Gastrocnemius medialis (tissue), 4 donors: ENCODE measurements around the gene ANKS1B. TPM values are rescaled to one million over a fixed set of nuclear protein-coding genes. Genes with fewer than 3 reads are reported as not detected.

Experiments used
- ATAC-seq, 2 donors: fragments of 150-250 bp; one replicate each; pipeline ENCODE4 v1.9.1; 2016
- DNase-seq, 2 donors: peaks; one replicate each; pipeline ENCODE4 v3.0.0-alpha.2; 2019
- H3K27ac ChIP-seq, 4 donors: fragments of 200-600 bp; sonication (generic); 1 replicate in 1 of 4; 2 replicates in 3 of 4; pipeline ENCODE4 v1.5.1; 2016 to 2018; ENCODE audit warnings: mild to moderate bottlenecking in 2 of 4, moderate library complexity in 1 of 4
- H3K27me3 ChIP-seq, 3 donors: fragments of 200-600 bp; sonication (generic) in 2 of 3; 1 replicate in 1 of 3; 2 replicates in 2 of 3; pipeline versions ENCODE4 v1.5.1 to v1.6.0; 2016 to 2019; ENCODE audit warnings: mild to moderate bottlenecking in 1 of 3, moderate library complexity in 1 of 3
- H3K36me3 ChIP-seq, 2 donors: fragments of 200-600 bp; sonication (generic) in 1 of 2; one replicate each; pipeline ENCODE4 v1.5.1; 2017 to 2018
- H3K4me1 ChIP-seq, 2 donors: fragments of 200-600 bp; sonication (generic) in 1 of 2; one replicate each; pipeline ENCODE4 v1.5.1; 2016 to 2017; ENCODE audit warnings: mild to moderate bottlenecking in 2 of 2
- H3K4me3 ChIP-seq, 4 donors: fragments of 200-600 bp; sonication (generic) in 3 of 4; 1 replicate in 1 of 4; 2 replicates in 3 of 4; pipeline ENCODE4 v1.5.1; 2016 to 2019; ENCODE audit warnings: mild to moderate bottlenecking in 2 of 4
- H3K9me3 ChIP-seq, 3 donors: fragments of 200-600 bp; sonication (generic) in 2 of 3; 1 replicate in 1 of 3; 2 replicates in 2 of 3; pipeline ENCODE4 v1.5.1; 2016 to 2019
- POLR2A ChIP-seq, 2 donors: fragments of 450-650 bp; IDR thresholded peaks; one replicate each; pipeline ENCODE4 v1.6.1; 2017; ENCODE audit warnings: antibody characterized with exemption in 2 of 2, mild to moderate bottlenecking in 2 of 2, moderate library complexity in 2 of 2
- in situ Hi-C, 4 donors: fragments of 200-750 bp; cut with MboI; loops; one replicate each; pipeline versions ENCODE4 v1.15.0 to v1.8.0; 2017; ENCODE audit warnings: low sequenced_read_pairs in 4 of 4
- intact Hi-C: fragments of 100-400 bp; cut with DNase I; formaldehyde crosslinking; loops from one replicate; pipeline ENCODE4 v1.15.1; 2023; ENCODE audit warnings: low total_unique reads
- total RNA-seq, 4 donors: library from RNA; depleted of rRNA; stranded (reverse); fragments of >200 nt; gene quantifications; one replicate each; pipeline versions ENCODE4 v1.1.0 to v1.2.3, GENCODE V29; 2016
- TF ChIP-seq, protein P1 (sequence below), 5 experiments: fragments of 450-650 bp in 3 of 5; fragments of 200-600 bp in 2 of 5; sonication (generic) in 2 of 5; IDR thresholded peaks in 4 of 5; conservative IDR thresholded peaks in 1 of 5; 1 replicate in 4 of 5; 2 replicates in 1 of 5; pipeline ENCODE4 v1.5.1; 2016 to 2019; ENCODE audit warnings: antibody characterized with exemption in 5 of 5, mild to moderate bottlenecking in 3 of 5, moderate library complexity in 3 of 5

The ANKS1B gene
- total RNA-seq, 4 donors from 2014 or later, result 3.9 to 14.5 (median 5.7) TPM

DNA sequence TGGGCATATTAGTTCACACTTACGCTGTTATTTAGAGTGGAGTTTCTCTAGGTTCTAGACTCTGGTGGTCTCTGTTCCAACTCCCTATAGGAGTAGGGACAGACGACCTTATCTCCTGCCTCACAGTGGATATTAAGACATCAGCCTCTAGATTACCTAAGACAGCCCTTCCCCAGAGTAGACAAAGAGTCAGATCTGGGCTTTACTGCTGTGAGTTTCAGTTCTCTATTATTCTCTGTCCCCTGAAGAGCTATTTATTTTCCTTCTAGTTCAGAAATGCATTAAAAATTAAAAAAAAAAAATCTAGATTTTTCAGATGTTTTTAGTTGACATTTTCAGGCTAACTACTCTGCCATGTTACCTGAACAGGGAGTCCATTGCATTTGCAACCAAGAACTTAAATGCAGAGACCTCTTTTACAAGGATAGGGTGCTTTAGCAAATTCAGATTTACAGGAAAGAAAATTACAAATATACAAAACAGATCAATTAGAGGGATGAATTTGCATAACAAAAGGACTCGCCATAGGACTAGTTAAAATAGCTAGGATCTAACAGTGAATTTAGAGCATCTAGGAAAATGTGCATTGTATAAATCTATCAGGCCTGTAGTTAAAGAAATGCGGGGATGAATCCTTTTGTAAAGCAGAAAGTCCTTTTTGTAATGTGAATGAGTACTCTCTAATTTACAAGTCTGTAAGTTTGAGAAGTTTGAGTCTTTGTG lies 958.2 kb downstream of the ANKS1B start:
- ATAC-seq (no peak), DNase-seq (no peak)
- intact Hi-C loops, result no loop called here
- Histone ChIP-seq H3K4me1 (no peaks in the 10 kb centered on the region), H3K36me3 (no peaks in the 10 kb centered on the region), H3K27ac (no peak overlapping the region), H3K27me3 (no peaks in the 10 kb centered on the region), H3K4me3 (no peak overlapping the region), H3K9me3 (no peaks in the 10 kb centered on the region)
- in situ Hi-C loops, result loop anchor here (25.0 kb wide), 2 partner anchors 636 to 736 kb away; no protein-coding TSS in a partner anchor
- TF ChIP-seq, protein P1, sequence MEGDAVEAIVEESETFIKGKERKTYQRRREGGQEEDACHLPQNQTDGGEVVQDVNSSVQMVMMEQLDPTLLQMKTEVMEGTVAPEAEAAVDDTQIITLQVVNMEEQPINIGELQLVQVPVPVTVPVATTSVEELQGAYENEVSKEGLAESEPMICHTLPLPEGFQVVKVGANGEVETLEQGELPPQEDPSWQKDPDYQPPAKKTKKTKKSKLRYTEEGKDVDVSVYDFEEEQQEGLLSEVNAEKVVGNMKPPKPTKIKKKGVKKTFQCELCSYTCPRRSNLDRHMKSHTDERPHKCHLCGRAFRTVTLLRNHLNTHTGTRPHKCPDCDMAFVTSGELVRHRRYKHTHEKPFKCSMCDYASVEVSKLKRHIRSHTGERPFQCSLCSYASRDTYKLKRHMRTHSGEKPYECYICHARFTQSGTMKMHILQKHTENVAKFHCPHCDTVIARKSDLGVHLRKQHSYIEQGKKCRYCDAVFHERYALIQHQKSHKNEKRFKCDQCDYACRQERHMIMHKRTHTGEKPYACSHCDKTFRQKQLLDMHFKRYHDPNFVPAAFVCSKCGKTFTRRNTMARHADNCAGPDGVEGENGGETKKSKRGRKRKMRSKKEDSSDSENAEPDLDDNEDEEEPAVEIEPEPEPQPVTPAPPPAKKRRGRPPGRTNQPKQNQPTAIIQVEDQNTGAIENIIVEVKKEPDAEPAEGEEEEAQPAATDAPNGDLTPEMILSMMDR (IDR thresholded peaks at IDR 0.05 in 4 of 5, conservative IDR thresholded peaks at IDR 0.05 in 1 of 5), result no peak
- TF ChIP-seq POLR2A (IDR thresholded peaks at IDR 0.05), result no peak

DNA sequence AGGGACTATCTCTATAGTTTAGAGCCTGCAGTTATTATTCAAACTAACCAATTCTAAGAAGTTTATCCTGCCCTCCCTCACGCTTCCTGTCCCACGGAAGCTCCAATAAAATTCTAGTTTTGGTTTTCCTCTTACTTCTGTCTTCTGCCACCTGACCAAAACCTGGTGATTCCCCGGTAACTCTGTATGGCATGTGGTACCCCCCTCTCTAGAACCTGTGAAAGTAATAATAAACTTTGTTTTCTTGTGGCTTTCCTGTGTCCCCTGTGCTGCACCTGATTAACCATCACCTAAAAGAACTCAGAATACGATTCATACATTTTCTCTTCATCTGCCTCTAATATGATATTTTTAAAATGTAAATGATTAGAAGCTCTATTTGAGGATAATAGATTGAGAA lies 959.9 kb downstream of the ANKS1B start:
- in situ Hi-C loops, result loop anchor here (25.0 kb wide), 3 partner anchors 338 to 737 kb away; no protein-coding TSS in a partner anchor
- ATAC-seq (no peak), DNase-seq (no peak)
- no peaks in the 10 kb centered on the region for H3K27me3 ChIP-seq
- intact Hi-C loops, result no loop called here
- no peak overlapping the region for H3K4me3 ChIP-seq
- no peak overlapping the region for H3K27ac ChIP-seq
- TF ChIP-seq POLR2A (IDR thresholded peaks at IDR 0.05), result no peak
- TF ChIP-seq, protein P1 (IDR thresholded peaks at IDR 0.05 in 4 of 5, conservative IDR thresholded peaks at IDR 0.05 in 1 of 5), result no peak
- no peaks in the 10 kb centered on the region for H3K9me3 ChIP-seq
- no peaks in the 10 kb centered on the region for H3K36me3 ChIP-seq
- H3K4me1 ChIP-seq, result no peaks in the 10 kb centered on the region

DNA sequence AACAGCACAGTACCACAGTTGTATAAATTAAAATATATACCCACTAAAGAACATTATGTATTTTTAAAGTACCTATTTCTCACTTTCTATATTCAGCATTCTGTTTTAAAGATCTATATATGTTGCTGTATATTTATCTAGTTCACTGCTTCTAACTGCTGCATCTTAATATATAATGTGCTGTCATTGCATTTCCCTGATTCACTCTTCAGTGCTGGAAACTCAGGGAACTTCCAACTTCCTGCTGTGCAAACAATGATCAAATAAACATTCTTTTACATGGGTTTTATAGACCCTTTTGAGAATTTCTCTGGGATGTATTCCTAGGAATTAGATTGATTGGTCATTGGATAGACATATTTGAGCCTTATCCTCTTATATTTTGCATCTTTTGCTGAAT lies 960.5 kb downstream of the ANKS1B start:
- no peak for TF ChIP-seq POLR2A (IDR thresholded peaks at IDR 0.05)
- TF ChIP-seq, protein P1 (IDR thresholded peaks at IDR 0.05 in 4 of 5, conservative IDR thresholded peaks at IDR 0.05 in 1 of 5), result no peak
- no peak overlapping the region for H3K27ac ChIP-seq
- H3K4me1 ChIP-seq, result no peaks in the 10 kb centered on the region
- intact Hi-C loops (no loop called here), in situ Hi-C loops (loop anchor here in 1 of 4 donors (25.0 kb wide), 1 partner anchor 337 kb away; no protein-coding TSS in a partner anchor)
- no peaks in the 10 kb centered on the region for H3K36me3 ChIP-seq
- H3K27me3 ChIP-seq, result no peaks in the 10 kb centered on the region
- H3K4me3 ChIP-seq, result no peak overlapping the region
- no peaks in the 10 kb centered on the region for H3K9me3 ChIP-seq
- ATAC-seq (no peak), DNase-seq (no peak)

DNA sequence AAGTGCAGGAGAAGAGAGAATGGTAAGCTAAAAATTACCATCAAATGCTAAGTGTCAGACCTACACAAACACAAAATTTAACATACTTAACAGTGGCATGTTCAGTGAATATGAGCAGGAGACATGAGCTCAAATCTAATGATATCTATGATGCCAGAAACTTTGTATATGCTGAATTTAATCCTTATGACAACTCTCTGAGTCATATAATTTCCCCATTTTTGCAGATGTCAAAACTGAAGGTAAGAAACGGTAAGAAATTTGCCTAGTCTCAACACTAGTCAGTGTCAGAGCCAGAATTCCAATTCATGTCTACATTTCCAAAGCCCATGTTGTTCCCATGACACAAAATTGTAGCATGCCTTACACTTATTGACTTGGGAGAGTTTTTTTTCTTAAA lies 963.9 kb downstream of the ANKS1B start:
- no peak overlapping the region for H3K4me3 ChIP-seq
- no peaks in the 10 kb centered on the region for H3K27me3 ChIP-seq
- DNase-seq (no peak), ATAC-seq (no peak)
- intact Hi-C loops (no loop called here), in situ Hi-C loops (loop anchor here in 1 of 4 donors (25.0 kb wide), 1 partner anchor 334 kb away; no protein-coding TSS in a partner anchor)
- no peak for TF ChIP-seq POLR2A (IDR thresholded peaks at IDR 0.05)
- TF ChIP-seq, protein P1 (IDR thresholded peaks at IDR 0.05 in 4 of 5, conservative IDR thresholded peaks at IDR 0.05 in 1 of 5), result no peak
- no peaks in the 10 kb centered on the region for H3K4me1 ChIP-seq
- H3K27ac ChIP-seq, result no peak overlapping the region
- H3K9me3 ChIP-seq, result no peaks in the 10 kb centered on the region
- no peaks in the 10 kb centered on the region for H3K36me3 ChIP-seq
